Skeletal muscle tissue (tissue), 4 donors: ENCODE measurements around the gene TTBK2. TPM values are rescaled to one million over a fixed set of nuclear protein-coding genes. Genes with fewer than 3 reads are reported as not detected.

Source experiments
- H3K27ac ChIP-seq: one replicate; pipeline ENCODE4 v1.7.0; 2013; ENCODE audit warnings: mild to moderate bottlenecking, low read depth, low read length, inconsistent platforms
- H3K27me3 ChIP-seq, 3 donors: one replicate each; pipeline ENCODE4 v1.7.0; 2013; ENCODE audit warnings: low read length in 3 of 3; ENCODE audit not compliant: control insufficient read depth in 3 of 3, insufficient read depth in 3 of 3
- H3K36me3 ChIP-seq, 3 donors: one replicate each; pipeline ENCODE4 v1.7.0; 2013; ENCODE audit warnings: low read length in 3 of 3; ENCODE audit not compliant: control insufficient read depth in 3 of 3, insufficient read depth in 3 of 3
- H3K4me1 ChIP-seq, 3 donors: one replicate each; pipeline ENCODE4 v1.7.0; 2013; ENCODE audit warnings: low read length in 3 of 3, mild to moderate bottlenecking in 3 of 3; ENCODE audit not compliant: control insufficient read depth in 3 of 3, insufficient read depth in 3 of 3
- H3K4me3 ChIP-seq, 3 donors: one replicate each; pipeline ENCODE4 v1.7.0; 2013; ENCODE audit warnings: low read length in 3 of 3
- H3K9ac ChIP-seq, 3 donors: one replicate each; pipeline ENCODE4 v1.7.0; 2013; ENCODE audit warnings: low read length in 3 of 3, mild to moderate bottlenecking in 3 of 3, moderate library complexity in 2 of 3, low read depth in 1 of 3
- H3K9me3 ChIP-seq, 3 donors: one replicate each; pipeline ENCODE4 v1.7.0; 2013; ENCODE audit warnings: low read length in 3 of 3; ENCODE audit not compliant: control insufficient read depth in 3 of 3
- total RNA-seq: library from RNA; depleted of rRNA; stranded (reverse); fragments of >200 nt; gene quantifications from one replicate; pipeline ENCODE4 v1.2.3, GENCODE V29; 2014
- donor health status: Osteomylitis.

TTBK2 gene
- total RNA-seq, 1 donor from 2014 or later = 8.4 TPM

DNA sequence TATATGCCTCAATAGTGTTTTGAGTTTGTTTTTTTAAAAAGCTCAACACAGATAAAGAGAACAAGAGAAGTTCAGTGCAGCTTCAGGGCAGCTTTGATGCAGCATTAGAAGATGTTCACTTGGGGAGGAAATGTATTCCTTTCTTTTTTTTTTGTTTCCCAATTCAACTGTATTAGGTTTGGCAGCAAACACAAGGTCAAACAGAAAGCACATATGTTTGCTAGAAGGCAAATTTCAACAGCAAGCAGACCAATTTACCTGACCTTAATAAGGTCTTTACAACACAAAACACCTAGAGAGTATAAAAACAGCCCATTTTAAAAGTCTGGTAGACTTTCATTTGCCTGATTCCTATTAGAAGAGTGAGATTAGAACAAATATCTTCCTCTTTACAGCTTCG, 176.4 kb downstream of the TTBK2 start:
- H3K4me3 ChIP-seq = no peak overlapping the region

DNA sequence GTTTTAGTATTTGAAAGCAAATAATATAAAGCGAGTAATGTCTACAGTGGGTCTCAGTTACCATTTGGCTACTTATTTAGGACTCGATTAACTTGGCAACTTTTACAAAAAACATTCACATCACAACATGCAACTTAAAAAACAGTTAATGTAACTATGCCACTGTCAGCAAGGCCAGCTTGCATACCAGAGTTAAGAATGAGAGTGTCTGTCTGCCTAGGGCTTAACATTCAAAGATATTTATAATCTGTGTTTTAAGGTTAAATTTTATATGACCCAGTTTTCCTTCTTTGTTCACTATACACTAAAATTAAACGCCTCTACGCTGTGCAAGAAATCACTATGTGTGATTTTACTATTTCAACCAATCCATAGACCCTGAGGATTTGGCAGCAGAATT, 178.4 kb downstream of the TTBK2 start:
- Histone ChIP-seq H3K4me1 (peaks cover 4 to 8% (median 7%) of the 10 kb centered on the region in 3 donors), H3K9me3 (no peaks in the 10 kb centered on the region), H3K9ac (no peak overlapping the region), H3K4me3 (no peak overlapping the region), H3K27me3 (no peaks in the 10 kb centered on the region), H3K27ac (no peak overlapping the region), H3K36me3 (peaks cover 2 to 6% (median 4%) of the 10 kb centered on the region in 3 donors)

More for the DNA sequence above, 176.4 kb downstream of the TTBK2 start:
- H3K9ac ChIP-seq = no peak overlapping the region
- H3K4me1 ChIP-seq = peaks cover 0 to 3% (median under 1%) of the 10 kb centered on the region in 3 donors
- H3K9me3 ChIP-seq = no peaks in the 10 kb centered on the region
- H3K27ac ChIP-seq = no peak overlapping the region
- peaks cover 2 to 6% (median 4%) of the 10 kb centered on the region in 3 donors for H3K36me3 ChIP-seq
- no peaks in the 10 kb centered on the region for H3K27me3 ChIP-seq

DNA sequence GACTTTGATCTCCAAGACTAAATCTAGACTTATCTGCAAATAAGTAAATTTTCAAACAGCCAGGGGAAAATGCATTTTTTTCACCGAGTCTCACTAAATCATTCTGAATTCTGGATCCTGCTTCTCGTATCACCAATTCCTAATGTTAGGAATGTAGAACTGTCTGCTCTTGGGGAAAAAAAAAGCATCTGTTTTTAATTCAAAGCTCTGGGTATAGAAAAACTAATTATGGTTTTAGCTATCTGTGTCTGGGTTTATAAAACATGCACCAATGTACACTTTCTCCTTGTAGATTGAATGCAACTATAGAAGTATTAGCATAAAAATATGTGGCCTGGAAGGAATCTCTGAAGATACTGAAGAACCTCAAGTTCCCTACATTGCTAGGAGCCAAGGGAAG, 178.9 kb downstream of the TTBK2 start:
- H3K27ac ChIP-seq = no peak overlapping the region
- no peak overlapping the region for H3K9ac ChIP-seq
- H3K4me3 ChIP-seq = no peak overlapping the region
- no peaks in the 10 kb centered on the region for H3K27me3 ChIP-seq
- peaks cover 2 to 6% (median 4%) of the 10 kb centered on the region in 3 donors for H3K36me3 ChIP-seq
- no peaks in the 10 kb centered on the region for H3K9me3 ChIP-seq
- peaks cover 4 to 9% (median 7%) of the 10 kb centered on the region in 3 donors for H3K4me1 ChIP-seq

DNA sequence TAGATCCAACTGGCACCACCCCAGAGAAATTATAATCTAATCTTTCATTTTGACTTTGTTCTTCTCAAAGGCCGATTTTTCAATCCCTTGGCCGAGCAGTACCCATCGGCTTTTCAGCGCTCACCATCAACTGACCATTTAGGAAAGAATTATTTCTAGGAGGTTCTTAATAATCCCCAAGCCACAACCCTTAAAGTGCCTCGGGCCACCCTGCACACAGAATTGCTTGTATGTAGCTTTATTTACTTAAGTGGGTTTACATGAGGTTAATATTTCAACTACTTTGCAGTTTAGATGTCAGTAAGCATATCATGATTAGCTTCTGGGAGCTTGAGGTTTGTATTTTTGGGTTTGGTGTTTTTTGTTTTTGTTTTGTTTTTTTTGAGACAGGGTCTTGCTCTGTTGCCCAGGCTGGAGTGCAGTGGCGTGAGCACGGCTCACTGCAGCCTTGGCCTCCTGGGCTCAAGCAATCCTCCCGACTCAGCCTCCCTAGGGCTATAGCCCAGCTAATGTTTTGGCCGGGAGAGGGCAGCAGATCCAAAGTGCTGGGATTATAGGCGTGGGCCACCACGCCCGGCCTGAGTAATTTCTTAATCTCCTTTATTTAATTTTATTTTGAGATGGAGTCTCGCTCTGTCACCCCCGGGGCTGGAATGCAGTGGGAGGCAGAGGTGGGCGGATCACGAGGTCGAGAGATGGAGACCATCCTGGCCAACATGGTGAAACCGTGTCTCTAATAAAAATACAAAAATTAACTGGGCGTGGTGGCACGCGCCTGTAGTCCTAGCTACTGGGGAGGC, 182.8 kb downstream of the TTBK2 start:
- H3K4me3 ChIP-seq = peak overlapping the region; percentile 78 to 94 (median 82)
- peak overlapping the region; percentile 87 to 94 (median 88) for H3K9ac ChIP-seq
- H3K4me1 ChIP-seq = peaks cover 10 to 18% (median 18%) of the 10 kb centered on the region in 3 donors
- peak overlapping the region; percentile 83 for H3K27ac ChIP-seq
- H3K36me3 ChIP-seq = peaks cover 22 to 25% (median 24%) of the 10 kb centered on the region in 3 donors
- H3K27me3 ChIP-seq = no peaks in the 10 kb centered on the region
- H3K9me3 ChIP-seq = no peaks in the 10 kb centered on the region

GRCh38 chr15:42736793-42737528, 183.6 kb downstream of the TTBK2 start, which contains the start of gene CDAN1:
Gene CDAN1 (minus strand): TSS chr15:42737128. CDS start chr15:42737102, 26 bp downstream.
- H3K36me3 ChIP-seq = peaks cover 29 to 33% (median 31%) of the 10 kb centered on the region in 3 donors
- H3K9me3 ChIP-seq = no peaks in the 10 kb centered on the region
- H3K4me1 ChIP-seq = peaks cover 10 to 18% (median 15%) of the 10 kb centered on the region in 3 donors
- H3K9ac ChIP-seq = peak within 1 kb of the TSS; percentile 88 to 94 (median 91)
- peak within 1 kb of the TSS; percentile 83 for H3K27ac ChIP-seq
- peak within 1 kb of the TSS; percentile 82 to 96 (median 94) for H3K4me3 ChIP-seq
- no peaks in the 10 kb centered on the region for H3K27me3 ChIP-seq

DNA sequence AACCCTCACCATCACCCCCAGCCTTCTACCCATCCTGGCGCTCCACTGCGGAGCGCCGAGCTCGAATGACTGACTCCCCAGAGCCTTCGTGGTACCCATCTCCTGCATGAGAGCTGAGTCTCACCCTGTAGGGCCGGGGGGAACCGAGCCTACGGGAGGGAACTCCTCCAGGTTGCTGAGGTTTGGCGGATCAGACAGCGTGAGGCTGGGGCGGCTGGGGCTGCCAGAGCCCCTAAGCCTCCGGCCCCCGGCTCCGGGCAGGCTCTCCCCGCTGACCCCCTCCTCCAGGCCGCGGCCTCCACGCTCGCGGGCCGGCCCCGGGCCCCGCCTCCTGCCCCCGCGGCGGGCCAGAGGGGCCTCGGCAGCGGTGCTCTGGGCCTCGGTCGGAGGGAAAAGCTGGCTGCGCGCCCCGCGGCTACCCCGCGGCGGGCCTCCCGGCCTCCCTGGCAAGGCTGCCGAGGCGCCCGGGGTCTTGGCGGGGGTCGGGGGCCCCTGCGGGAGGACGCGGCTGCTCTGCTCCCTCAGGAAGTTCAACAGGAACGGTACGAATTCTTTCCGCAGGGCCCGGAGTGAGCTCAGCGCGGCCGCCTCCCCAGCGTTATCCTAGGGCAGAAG, 184.3 kb downstream of the TTBK2 start:
- Histone ChIP-seq H3K4me1 (peaks cover 10 to 18% (median 15%) of the 10 kb centered on the region in 3 donors), H3K4me3 (peak overlapping the region; percentile 79 to 96 (median 94)), H3K36me3 (peaks cover 36 to 38% (median 38%) of the 10 kb centered on the region in 3 donors), H3K27ac (peak overlapping the region; percentile 83), H3K9ac (peak overlapping the region; percentile 79 to 91 (median 82)), H3K9me3 (no peaks in the 10 kb centered on the region), H3K27me3 (no peaks in the 10 kb centered on the region)

DNA sequence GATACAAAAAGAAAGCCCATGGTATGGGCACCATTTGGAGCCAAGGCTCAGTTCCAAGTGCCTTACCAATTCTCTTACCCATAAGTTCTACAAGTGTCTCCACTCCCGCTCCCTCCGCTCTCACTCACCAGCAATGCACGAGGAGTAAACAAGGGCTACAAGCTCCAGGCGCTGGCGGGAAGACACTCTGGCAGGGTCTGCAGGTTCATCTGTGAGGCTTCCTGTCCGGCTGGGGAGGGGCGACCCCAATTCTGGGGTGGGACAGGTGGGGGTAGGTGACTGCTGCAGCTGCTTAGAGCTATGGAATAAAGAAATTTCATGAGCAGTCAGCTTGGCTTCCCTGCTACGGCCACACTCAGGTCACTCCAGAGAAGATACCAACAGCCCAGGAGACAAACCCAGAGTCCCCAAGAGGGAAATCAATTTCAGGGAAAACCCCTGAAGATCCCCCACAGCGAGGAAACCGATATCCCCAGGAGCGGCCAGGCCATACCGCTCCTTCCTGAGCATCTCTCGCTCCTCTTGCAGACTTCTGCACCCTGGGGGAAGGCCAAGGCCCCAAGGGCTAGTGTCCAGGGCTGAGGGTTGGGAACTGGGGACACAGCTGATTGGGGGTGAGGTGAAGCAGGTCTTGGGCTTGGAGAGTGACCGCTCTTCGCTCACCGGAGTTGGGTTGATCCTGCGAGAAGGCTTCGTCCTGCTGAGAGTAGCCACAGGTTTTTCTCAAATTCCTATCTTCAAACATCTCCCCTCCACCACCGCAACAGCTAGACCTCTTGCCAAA, 185.0 kb downstream of the TTBK2 start:
- Histone ChIP-seq H3K27ac (no peak overlapping the region), H3K4me1 (peaks cover 10 to 18% (median 15%) of the 10 kb centered on the region in 3 donors), H3K9ac (peak overlapping the region; percentile 79 to 91 (median 82)), H3K27me3 (no peaks in the 10 kb centered on the region), H3K4me3 (peak overlapping the region; percentile 72 to 96 (median 94)), H3K36me3 (peaks cover 43 to 45% (median 44%) of the 10 kb centered on the region in 3 donors), H3K9me3 (no peaks in the 10 kb centered on the region)

GRCh38 chr15:42734076-42734672, 186.4 kb downstream of the TTBK2 start:
- Histone ChIP-seq H3K27ac (no peak overlapping the region), H3K4me3 (no peak overlapping the region), H3K27me3 (no peaks in the 10 kb centered on the region), H3K36me3 (peaks cover 56 to 59% (median 58%) of the 10 kb centered on the region in 3 donors), H3K4me1 (peaks cover 10 to 18% (median 15%) of the 10 kb centered on the region in 3 donors), H3K9me3 (no peaks in the 10 kb centered on the region), H3K9ac (no peak overlapping the region)

GRCh38 chr15:42733027-42733426, 187.6 kb downstream of the TTBK2 start:
- H3K4me3 ChIP-seq = no peak overlapping the region
- no peak overlapping the region for H3K9ac ChIP-seq
- peaks cover 65 to 69% (median 66%) of the 10 kb centered on the region in 3 donors for H3K36me3 ChIP-seq

More at GRCh38 chr15:42733027-42733426, 187.6 kb downstream of the TTBK2 start:
- H3K27me3 ChIP-seq = no peaks in the 10 kb centered on the region
- peaks cover 10 to 18% (median 15%) of the 10 kb centered on the region in 3 donors for H3K4me1 ChIP-seq
- H3K27ac ChIP-seq = no peak overlapping the region
- no peaks in the 10 kb centered on the region for H3K9me3 ChIP-seq
